HG02973 (cell line): ENCODE results near the gene PEX11G.

Experiments used
- ATAC-seq: cut with Tn5 transposase; IDR thresholded peaks from one replicate; pipeline ENCODE4 v1.9.1; 2021; ENCODE audit warnings: moderate library complexity; ENCODE audit not compliant: unreplicated experiment

The PEX11G gene

DNA sequence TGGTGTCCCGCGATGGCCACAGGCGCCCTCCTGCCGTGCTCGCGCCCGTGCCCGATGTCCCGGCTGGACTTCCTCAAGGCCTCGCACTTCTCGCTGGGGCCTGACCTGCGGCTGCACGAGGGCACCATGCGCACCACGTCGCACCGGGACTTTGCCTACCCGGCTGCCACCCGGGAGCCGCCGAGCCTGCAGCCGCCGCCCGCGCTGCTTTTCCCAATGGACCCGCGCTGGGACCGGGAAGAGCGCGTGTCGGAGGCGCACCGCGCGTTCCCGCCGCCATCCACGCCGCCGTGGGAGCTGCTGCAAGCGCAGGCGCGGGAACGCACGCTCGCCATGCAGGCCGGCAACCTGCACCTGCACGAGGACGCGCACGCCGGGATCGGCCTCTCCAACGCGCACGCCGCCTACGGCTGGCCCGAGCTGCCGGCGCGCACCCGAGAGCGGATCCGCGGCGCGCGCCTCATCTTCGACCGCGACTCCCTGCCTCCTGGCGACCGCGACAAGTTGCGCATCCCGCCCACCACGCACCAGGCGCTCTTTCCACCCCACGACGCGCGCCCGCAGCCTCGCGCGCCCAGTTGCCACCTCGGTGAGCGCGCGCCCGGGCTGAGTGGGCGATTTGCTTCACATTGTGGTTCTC, 12.1 kb upstream of the PEX11G start:
- ATAC-seq: no peak

DNA sequence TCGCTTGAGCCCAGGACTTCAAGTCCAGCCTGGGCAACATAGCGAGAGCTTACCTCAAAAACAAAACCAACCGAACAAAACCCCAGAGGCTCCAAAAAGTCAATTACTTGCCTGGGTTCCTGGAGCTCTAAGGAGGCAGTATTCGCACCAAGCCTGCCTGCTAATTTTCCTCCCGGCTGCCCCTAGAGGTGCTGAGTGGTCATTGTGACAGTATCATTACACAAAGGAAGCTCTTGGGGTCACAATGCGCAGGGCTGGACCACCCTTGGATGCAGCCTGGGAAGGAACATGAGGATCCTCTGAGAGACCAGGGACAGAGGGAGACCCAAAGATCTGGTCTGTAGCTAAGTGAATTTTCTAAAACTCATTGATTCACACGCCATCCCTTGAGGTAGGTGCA, 8.5 kb upstream of the PEX11G start:
- ATAC-seq: no peak

GRCh38 chr19:7494416-7495098, 5.7 kb upstream of the PEX11G start:
- ATAC-seq: no peak

- ATAC-seq: no peak
Observed at GRCh38 chr19:7492558-7492957, 3.7 kb upstream of the PEX11G start.

- no peak for ATAC-seq
Observed at GRCh38 chr19:7492142-7492541, 3.3 kb upstream of the PEX11G start.

DNA sequence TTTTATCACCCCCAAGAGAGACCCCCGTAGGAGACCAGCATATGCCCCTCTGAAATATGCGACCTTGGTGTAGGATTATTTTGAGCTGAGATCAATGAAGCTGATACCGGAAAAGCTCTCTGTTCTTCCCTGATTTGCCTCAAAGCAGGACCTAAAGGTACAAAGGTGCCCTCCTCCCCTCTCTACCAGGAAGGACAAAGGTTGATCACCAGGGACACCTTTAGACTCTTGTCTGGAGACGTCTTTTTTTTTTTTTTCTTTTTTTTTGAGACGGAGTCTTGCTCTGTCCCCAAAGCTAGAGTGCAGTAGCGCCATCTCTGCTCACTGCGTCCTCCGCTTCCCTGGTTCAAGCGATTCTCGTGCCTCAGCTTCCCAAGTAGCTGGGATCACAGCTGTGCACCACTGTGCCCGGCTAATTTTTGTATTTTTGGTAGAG, 792 bp upstream of the PEX11G start:
- ATAC-seq: no peak

DNA sequence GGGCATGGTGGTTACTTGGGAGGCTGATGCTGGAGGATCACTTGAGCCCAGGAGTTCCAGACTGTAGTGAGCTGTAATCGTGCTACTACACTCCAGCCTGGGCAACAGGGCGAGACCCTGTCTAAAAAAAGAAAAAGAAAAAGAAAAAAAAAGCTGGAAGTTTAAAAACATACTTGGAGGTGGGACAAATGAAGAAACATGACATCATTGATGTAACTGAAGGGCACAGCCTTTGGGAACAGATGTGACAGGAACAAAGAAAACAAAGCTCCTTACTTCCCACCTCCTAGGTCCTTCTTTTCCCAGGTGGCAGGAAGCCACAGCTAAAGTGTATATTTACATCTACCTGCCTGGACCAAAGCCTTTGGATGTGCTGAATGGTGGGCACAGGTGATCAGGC, 1.9 kb downstream of the PEX11G start:
- ATAC-seq: no peak

DNA sequence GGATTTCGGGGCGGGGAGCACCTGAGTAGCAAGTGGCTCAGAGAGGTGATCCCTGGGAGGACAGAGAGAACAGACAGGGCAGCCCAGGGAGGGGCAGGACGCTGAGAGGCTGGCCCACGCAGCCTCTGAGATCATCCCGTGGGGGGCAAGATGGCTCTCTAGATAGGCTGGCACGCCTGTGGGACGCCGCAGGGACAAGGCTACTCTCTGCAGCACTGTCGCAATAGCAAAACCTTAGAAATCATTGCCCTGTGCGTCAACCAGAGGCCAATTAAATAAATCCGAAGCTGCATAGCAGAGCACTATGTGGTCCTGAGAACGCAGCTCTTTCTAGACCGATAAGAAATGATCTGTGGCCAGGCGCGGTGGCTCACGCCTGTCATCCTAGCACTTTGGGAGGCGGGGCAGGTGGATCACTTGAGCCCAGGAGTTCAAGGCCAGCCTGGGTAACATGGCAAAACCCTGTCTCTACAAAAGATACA, 5.1 kb downstream of the PEX11G start:
- no peak for ATAC-seq

- ATAC-seq: no peak
Observed at GRCh38 chr19:7482584-7483439, 6.0 kb downstream of the PEX11G start.

DNA sequence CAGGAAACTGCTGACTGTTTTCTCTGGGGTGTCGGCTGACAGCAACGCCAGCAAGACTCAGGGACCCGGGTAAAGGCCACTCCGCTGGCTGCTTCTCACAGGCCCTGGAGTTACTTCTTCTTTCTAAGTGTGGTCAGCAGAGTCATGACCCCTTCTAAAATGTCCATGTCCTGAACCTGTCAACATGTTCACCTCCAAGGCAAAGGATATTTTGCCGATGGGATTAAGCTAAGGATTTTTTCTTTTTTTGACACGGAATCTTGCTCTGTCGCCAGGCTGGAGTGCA, 7.9 kb downstream of the PEX11G start:
- ATAC-seq: no peak

DNA sequence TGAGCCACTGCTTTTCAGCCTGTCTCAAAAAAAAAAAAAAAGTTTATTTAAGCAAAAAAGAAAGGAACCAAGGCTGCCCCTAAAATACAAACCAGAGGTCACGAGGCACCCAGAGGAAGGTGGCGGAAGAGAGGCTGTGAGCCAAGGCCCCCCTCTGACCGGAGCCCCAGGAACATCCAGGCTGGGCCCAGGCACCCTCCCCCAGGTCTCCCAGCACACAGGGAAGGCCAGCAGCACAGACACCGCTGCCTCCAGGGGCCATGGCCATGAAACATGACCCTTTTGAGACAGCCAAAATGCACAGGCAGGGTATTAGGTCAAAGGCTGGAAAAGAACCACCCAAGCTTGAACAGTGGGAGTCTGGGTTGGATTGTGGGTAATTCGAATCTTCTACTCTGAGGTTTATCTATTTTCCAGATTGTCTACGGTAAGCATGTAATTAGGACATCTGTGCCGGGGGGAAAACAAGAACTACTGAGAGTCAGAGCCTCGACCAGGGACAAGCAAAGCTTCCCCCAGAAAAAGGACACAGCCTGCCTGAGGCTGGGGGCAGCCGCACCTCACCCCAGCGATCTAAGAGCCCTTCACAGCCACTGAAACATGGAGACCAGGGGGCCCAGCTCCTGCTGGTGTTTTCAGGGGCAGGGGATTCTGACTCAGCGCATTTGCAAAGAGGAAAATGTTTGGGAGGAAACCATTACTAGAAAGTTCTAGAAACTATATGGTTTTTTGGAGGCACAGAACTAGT, 8.4 kb downstream of the PEX11G start:
- ATAC-seq: no peak

DNA sequence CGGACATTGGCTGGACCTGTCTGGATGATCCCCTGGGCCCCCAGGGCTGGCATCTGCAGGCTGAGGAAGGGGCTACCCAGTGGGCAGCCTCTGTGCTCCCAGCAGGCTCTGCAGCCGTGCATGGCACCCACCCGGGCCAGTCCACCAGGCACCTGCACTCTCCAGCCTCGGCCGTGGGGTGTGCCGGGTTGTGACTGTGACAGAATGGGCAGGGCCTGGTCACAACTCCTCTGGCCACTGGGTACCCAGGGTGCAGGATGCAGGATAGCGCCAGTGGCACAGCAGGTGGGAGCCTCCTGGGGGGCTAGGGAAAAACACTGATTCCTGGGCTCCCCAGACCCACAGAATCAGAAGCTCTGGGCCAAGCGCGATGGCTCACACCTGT, 10.0 kb downstream of the PEX11G start:
- ATAC-seq: no peak

DNA sequence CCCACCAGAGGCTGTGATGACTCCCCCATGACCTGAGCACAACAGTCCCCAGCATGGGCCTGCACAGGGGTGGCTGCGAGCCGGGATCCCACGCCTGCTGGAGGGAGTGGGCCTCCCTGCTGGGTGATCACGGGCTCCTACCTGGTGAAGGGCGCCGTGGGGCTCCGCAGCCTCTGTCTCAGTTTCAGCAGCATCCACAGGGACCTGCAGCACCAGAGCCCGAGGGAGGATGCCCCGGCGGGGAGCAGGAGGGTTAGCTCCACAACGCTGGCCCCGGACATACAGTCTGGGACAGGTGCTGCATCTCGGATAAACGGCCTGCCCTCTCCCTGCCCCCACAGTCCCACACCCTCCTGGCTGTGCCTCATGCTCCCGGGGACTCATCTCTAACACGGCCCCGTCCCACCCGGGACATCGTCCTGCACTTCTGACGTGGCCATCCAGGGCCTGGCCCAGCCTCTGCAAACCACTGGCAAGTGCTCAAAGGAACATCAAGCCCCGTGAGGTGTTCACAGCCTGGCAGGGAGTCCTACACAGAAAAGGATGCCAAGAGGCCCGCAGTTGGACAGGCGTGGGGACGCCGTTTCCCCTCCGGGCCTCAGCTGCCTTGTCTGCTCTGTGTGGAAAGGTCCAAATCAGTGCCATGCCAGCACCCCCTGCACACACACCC, 10.5 kb downstream of the PEX11G start:
- ATAC-seq: no peak

GRCh38 chr19:7477758-7478157, 11.1 kb downstream of the PEX11G start:
- no peak for ATAC-seq

- no peak for ATAC-seq
Observed at GRCh38 chr19:7476777-7477494, 11.9 kb downstream of the PEX11G start.

DNA sequence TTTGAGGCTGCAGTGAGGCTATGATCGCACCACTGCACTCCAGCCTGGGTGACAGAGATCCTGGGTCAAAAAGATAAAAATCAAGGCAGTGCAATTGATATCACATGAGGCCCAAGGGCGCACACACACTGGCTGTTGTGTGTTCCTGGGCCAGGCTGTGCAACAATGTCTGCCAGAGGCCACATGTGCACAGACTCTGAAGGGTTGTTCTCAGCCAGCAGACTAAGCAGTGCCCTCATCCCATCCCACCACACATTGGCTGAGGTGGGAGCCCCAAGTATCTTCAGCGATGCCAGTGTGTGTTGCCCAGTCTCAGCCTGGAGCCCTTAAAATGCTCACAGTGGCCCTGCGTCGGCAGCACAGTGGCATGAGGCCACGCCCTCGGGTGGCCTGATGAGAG, 12.6 kb downstream of the PEX11G start:
- no peak for ATAC-seq

DNA sequence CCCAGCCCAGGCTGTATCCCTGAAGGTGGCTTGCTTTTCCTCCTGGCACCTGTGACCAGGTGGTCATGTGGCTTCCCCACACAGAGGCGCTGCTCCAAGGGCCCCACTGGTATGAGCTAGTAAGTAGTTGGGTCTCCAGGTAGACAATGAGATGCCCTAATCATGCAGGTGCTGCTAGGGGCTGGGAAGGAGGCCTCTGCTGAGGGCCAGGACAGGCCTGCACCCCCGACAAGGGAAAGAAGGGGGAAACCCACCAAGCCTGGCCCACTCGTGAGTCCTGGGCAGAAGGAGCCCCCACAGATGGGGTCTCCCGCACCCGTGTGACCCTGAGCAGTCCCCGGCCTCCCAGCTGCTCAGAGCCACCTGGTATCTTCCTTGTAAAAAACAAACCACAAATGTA, 13.2 kb downstream of the PEX11G start:
- no peak for ATAC-seq

- no peak for ATAC-seq
Observed at GRCh38 chr19:7471696-7472615, 16.9 kb downstream of the PEX11G start.
